Kidney (tissue), 14 donors: Measurements from ENCODE around the gene ZNF124. TPM values are rescaled to one million over a fixed set of nuclear protein-coding genes. Genes with fewer than 3 reads are reported as not detected.

Experiments
- DNase-seq, 5 donors: peaks; one replicate each; pipeline ENCODE4 v3.0.0-alpha.2; 2013 to 2020
- FAIRE-seq: peaks from 2 replicates; lab custom pipeline; 2012; peaks lifted over from hg19 to GRCh38; lab: Jason Lieb, UNC
- H3K27ac ChIP-seq, 2 donors: one replicate each; pipeline ENCODE4 v1.7.0; 2013; ENCODE audit warnings: low read depth in 2 of 2, low read length in 2 of 2, inconsistent platforms in 1 of 2
- H3K27me3 ChIP-seq: one replicate; pipeline ENCODE4 v1.7.1; 2013; ENCODE audit warnings: low read length, inconsistent platforms; ENCODE audit not compliant: control insufficient read depth, insufficient read depth
- H3K36me3 ChIP-seq, 3 donors: one replicate each; pipeline versions ENCODE4 v1.7.0 to v1.7.1; 2013; ENCODE audit warnings: low read length in 3 of 3, control low read depth in 1 of 3, inconsistent platforms in 1 of 3; ENCODE audit not compliant: insufficient read depth in 3 of 3, control insufficient read depth in 2 of 3
- H3K4me1 ChIP-seq, 3 donors: one replicate each; pipeline versions ENCODE4 v1.7.0 to v1.7.1; 2013; ENCODE audit warnings: low read length in 3 of 3, inconsistent platforms in 1 of 3, low read depth in 1 of 3; ENCODE audit not compliant: control insufficient read depth in 2 of 3, insufficient read depth in 2 of 3
- H3K4me3 ChIP-seq, 3 donors: one replicate each; pipeline versions ENCODE4 v1.7.0 to v1.8.1; 2013; ENCODE audit warnings: low read length in 3 of 3, control low read depth in 1 of 3, inconsistent platforms in 1 of 3
- H3K9ac ChIP-seq, 3 donors: one replicate each; pipeline versions ENCODE4 v1.7.0 to v1.7.1; 2013; ENCODE audit warnings: low read length in 3 of 3, control low read depth in 1 of 3, inconsistent platforms in 1 of 3
- H3K9me3 ChIP-seq, 3 donors: one replicate each; pipeline versions ENCODE4 v1.7.0 to v1.7.1; 2013; ENCODE audit warnings: low read length in 3 of 3, control low read depth in 1 of 3, inconsistent platforms in 1 of 3; ENCODE audit not compliant: control insufficient read depth in 2 of 3, insufficient read depth in 1 of 3
- CTCF ChIP-seq: IDR thresholded peaks from 3 replicates; pipeline ENCODE4 v1.5.1; 2012; ENCODE audit warnings: mild to moderate bottlenecking, moderate library complexity, borderline replicate concordance; ENCODE audit not compliant: insufficient read depth; ENCODE audit errors: extremely low read depth
- intact Hi-C: fragments of 100-400 bp; cut with DNase I; formaldehyde crosslinking; loops from one replicate; pipeline ENCODE4 v1.11.1; 2022
- polyA plus RNA-seq: library from polyadenylated mRNA; stranded (reverse); fragments of 350-450 nt; fragmentation: Illumina TruSeq; extraction: RNeasy Lipid Tissue Mini Kit (QIAGEN cat#74804); gene quantifications from one replicate; pipeline ENCODE4 v1.2.3, GENCODE V29; 2014; ENCODE audit warnings: low read depth, low replicate concordance; ENCODE audit not compliant: insufficient read depth
- total RNA-seq: library from RNA; stranded (reverse); fragmentation: NEBNext Ultra II Directional; extraction: Animal tissue kit (Norgen Biotek cat#: 25700); gene quantifications from one replicate; pipeline ENCODE4 v1.2.1, GENCODE V29; 2021
- donor health status: control.
- donor health status: control.
- donor health status: control.
- donor health status: control.
- donor health status: control.
- donor health status: DM: yes; HTN: yes; CAD: no.
- donor health status: Normal renal cell carcinoma (clear cell type).

ZNF124 gene
- total and polyA plus RNA-seq, 2 donors from 2014 or later: 2.5 to 45.7 TPM

DNA sequence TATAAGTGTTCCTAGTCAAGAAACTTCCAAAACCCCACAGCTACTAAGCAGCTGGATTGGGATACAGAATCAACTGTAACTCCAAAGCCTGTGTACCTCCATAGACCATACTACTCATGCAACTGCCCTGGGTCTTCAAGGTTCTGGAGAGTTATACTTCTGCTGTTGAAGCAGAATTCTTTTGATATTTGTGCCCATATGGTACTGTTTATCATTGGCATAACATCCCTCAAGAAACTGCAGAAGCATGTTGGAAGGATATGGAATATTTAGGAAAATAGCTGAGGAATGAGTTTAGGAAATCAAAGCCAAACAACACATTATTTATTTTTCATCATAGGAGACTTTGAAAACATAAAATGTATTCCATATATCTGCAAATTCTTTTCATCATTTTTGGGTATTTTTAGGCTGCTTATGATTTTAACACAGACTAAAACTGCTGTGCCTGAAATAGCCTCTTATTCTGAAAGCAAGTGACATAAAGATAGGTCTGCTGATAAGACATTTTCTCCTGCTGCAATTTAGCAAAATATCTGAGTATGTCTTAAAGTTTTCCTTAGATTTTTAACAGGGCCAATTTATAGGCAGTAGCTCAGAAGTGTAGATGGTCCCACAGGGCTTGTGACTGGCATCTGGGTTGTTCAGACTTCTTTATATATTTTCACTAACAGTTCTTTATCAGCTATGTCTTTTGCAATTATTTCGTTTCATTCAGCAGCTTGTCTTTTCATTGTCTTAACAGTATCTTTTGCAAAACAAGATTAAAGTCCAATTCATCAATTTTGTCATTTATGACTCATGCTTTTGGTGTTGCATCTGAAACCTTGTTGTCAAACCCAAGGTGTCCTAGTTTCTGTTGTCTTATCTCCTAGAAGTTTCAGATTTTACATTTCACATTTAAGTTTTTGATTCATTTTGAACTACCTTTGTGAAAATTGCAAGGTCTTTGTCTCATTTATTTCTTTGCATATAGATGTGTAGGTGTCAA lies 41.1 kb upstream of the ZNF124 start:
- intact Hi-C loops: no loop called here
- Histone ChIP-seq H3K27me3 (no peaks in the 10 kb centered on the region), H3K9ac (no peak overlapping the region), H3K9me3 (no peaks in the 10 kb centered on the region), H3K4me3 (no peak overlapping the region), H3K36me3 (no peaks in the 10 kb centered on the region), H3K27ac (no peak overlapping the region), H3K4me1 (peaks cover 0 to 12% (median 5%) of the 10 kb centered on the region in 3 donors)
- DNase-seq (no peak), FAIRE-seq (no peak)
- no peak for TF ChIP-seq CTCF

DNA sequence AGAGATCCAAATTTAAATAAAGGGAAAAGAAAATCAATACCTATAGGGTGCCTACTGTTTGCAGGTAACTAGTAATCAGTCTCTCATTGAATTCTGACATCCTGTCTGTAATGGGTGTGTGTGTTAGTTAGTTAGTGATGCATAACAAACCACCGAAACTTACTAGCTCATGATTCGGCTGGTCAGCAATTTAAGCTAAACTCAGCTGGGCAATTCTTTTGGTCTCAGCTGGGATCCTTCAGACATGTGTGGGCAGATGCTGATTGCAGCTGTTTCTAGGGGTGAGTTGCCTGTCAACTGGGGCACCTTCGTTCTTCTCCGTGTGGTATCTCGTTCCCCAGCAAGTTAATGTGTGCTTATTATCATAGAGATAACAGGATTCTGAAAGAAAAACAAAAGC lies 40.2 kb upstream of the ZNF124 start:
- Histone ChIP-seq H3K9me3 (no peaks in the 10 kb centered on the region), H3K27ac (no peak overlapping the region), H3K36me3 (no peaks in the 10 kb centered on the region), H3K4me1 (peaks cover 0 to 12% (median 5%) of the 10 kb centered on the region in 3 donors), H3K27me3 (no peaks in the 10 kb centered on the region), H3K4me3 (no peak overlapping the region), H3K9ac (no peak overlapping the region)
- intact Hi-C loops: no loop called here
- FAIRE-seq: no peak
- no peak for TF ChIP-seq CTCF
- DNase-seq: peak in 1 of 5 donors; percentile 24

- intact Hi-C loops: no loop called here
These were observed 39.5 kb upstream of the ZNF124 start for GRCh38 chr1:247211339-247211738.

More at GRCh38 chr1:247211339-247211738, 39.5 kb upstream of the ZNF124 start:
- DNase-seq (peak in 2 of 5 donors; percentile 5 to 43), FAIRE-seq (no peak)
- Histone ChIP-seq H3K9me3 (no peaks in the 10 kb centered on the region), H3K9ac (no peak overlapping the region), H3K27ac (no peak overlapping the region), H3K4me3 (no peak overlapping the region), H3K4me1 (peaks cover 0 to 12% (median 5%) of the 10 kb centered on the region in 3 donors), H3K36me3 (no peaks in the 10 kb centered on the region), H3K27me3 (no peaks in the 10 kb centered on the region)
- no peak for TF ChIP-seq CTCF
